Right atrium auricular region (tissue), 2 donors: ENCODE results near the gene TSGA10. TPM values are rescaled to one million over a fixed set of nuclear protein-coding genes. Genes with fewer than 3 reads are reported as not detected.
"Not testable (repeated sequence)": the region's sequence is repeated elsewhere in the genome, so short reads cannot be mapped to it uniquely, and the experiment has no call there.

Source experiments
- DNase-seq: peaks from one replicate; pipeline ENCODE4 v3.0.0-alpha.2; 2019; ENCODE audit warnings: low spot score
- H3K27ac ChIP-seq, 2 donors: fragments of 200-600 bp; sonication (generic); 1 replicate in 1 of 2; 2 replicates in 1 of 2; pipeline ENCODE4 v1.5.1; 2016 to 2019
- H3K27me3 ChIP-seq, 2 donors: fragments of 200-600 bp; sonication (generic); one replicate each; pipeline versions ENCODE4 v1.5.1 to v1.6.0; 2017 to 2019
- H3K36me3 ChIP-seq: fragments of 200-600 bp; sonication (generic); one replicate; pipeline ENCODE4 v1.5.1; 2016
- H3K4me1 ChIP-seq, 2 donors: fragments of 200-600 bp; sonication (generic); one replicate each; pipeline versions ENCODE4 v1.5.1 to v1.6.0; 2017 to 2019
- H3K4me3 ChIP-seq, 2 donors: fragments of 200-600 bp; sonication (generic); 1 replicate in 1 of 2; 2 replicates in 1 of 2; pipeline ENCODE4 v1.5.1; 2017 to 2019; ENCODE audit warnings: mild to moderate bottlenecking in 1 of 2, moderate library complexity in 1 of 2
- H3K9me3 ChIP-seq, 2 donors: fragments of 200-600 bp; sonication (generic); one replicate each; pipeline ENCODE4 v1.5.1; 2019
- total RNA-seq, 2 donors: library from RNA; depleted of rRNA; stranded (reverse); fragments of >200 nt; gene quantifications; one replicate each; pipeline ENCODE4 v1.1.0, GENCODE V29; 2016
- TF ChIP-seq, protein P1 (sequence below), 2 donors: fragments of 200-600 bp; sonication (generic); IDR thresholded peaks; one replicate each; pipeline ENCODE4 v1.5.1; 2019; ENCODE audit warnings: antibody characterized with exemption in 2 of 2

TSGA10 gene
- total RNA-seq, 2 donors from 2014 or later, result 1.5 to 7.0 TPM

DNA sequence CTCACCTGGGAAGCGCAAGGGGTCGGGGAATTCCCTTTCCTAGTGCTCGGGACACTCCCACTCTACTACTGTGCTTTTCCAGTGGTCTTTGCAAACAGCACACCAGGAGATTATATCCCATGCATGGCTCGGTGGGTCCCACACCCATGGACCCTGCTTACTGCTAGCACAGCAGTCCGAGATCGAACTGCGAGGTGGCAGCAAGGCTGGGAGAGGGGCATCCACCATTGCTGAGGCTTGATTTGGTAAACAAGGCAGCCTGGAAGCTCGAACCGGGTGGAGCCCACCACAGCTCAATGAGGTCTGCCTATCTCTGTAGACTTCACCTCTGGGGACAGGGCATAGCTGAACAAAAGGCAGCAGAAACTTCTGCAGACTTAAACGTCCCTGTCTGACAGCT, 154.0 kb downstream of the TSGA10 start:
- H3K9me3 ChIP-seq, result no peaks in the 10 kb centered on the region
- no peak overlapping the region for H3K27ac ChIP-seq
- H3K4me1 ChIP-seq, result no peaks in the 10 kb centered on the region
- TF ChIP-seq, protein P1, sequence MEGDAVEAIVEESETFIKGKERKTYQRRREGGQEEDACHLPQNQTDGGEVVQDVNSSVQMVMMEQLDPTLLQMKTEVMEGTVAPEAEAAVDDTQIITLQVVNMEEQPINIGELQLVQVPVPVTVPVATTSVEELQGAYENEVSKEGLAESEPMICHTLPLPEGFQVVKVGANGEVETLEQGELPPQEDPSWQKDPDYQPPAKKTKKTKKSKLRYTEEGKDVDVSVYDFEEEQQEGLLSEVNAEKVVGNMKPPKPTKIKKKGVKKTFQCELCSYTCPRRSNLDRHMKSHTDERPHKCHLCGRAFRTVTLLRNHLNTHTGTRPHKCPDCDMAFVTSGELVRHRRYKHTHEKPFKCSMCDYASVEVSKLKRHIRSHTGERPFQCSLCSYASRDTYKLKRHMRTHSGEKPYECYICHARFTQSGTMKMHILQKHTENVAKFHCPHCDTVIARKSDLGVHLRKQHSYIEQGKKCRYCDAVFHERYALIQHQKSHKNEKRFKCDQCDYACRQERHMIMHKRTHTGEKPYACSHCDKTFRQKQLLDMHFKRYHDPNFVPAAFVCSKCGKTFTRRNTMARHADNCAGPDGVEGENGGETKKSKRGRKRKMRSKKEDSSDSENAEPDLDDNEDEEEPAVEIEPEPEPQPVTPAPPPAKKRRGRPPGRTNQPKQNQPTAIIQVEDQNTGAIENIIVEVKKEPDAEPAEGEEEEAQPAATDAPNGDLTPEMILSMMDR (IDR thresholded peaks at IDR 0.05), result no peak
- H3K27me3 ChIP-seq, result no peaks in the 10 kb centered on the region
- no peak for DNase-seq
- no peaks in the 10 kb centered on the region for H3K36me3 ChIP-seq
- no peak overlapping the region for H3K4me3 ChIP-seq

GRCh38 chr2:98988695-98989094, 166.0 kb downstream of the TSGA10 start:
- H3K36me3 ChIP-seq, H3K4me1 ChIP-seq, H3K4me3 ChIP-seq, H3K27me3 ChIP-seq, DNase-seq, H3K27ac ChIP-seq, H3K9me3 ChIP-seq: not testable (repeated sequence)

GRCh38 chr2:98985905-98986666, 168.7 kb downstream of the TSGA10 start:
- Histone ChIP-seq H3K4me3 (no peak overlapping the region), H3K4me1 (no peaks in the 10 kb centered on the region), H3K9me3 (no peaks in the 10 kb centered on the region), H3K27ac (no peak overlapping the region), H3K27me3 (no peaks in the 10 kb centered on the region), H3K36me3 (no peaks in the 10 kb centered on the region)
- no peak for DNase-seq
- TF ChIP-seq, protein P1 (IDR thresholded peaks at IDR 0.05), result no peak

DNA sequence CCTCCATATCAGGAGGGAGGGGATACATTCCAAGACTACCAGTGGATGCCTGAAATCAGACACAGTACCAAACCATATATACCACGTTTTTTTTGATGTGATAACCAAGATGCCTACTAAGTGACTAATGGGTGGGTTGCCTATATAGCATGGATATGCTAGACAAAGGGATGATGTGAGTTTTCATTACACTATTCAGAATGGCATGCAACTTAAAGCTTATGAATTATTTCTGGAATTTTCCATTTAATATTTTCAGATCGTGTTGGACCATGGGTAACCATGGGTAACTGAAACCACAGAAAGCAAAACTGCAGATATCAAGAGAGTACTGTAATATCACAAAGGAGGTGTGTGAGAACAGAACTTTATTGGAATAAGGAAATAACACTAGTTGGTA, 179.1 kb downstream of the TSGA10 start:
- TF ChIP-seq, protein P1 (IDR thresholded peaks at IDR 0.05), result no peak
- Histone ChIP-seq H3K36me3 (no peaks in the 10 kb centered on the region), H3K27me3 (no peaks in the 10 kb centered on the region), H3K27ac (no peak overlapping the region), H3K4me3 (no peak overlapping the region), H3K9me3 (peaks cover 0 to 31% of the 10 kb centered on the region in 2 donors), H3K4me1 (no peaks in the 10 kb centered on the region)
- no peak for DNase-seq

DNA sequence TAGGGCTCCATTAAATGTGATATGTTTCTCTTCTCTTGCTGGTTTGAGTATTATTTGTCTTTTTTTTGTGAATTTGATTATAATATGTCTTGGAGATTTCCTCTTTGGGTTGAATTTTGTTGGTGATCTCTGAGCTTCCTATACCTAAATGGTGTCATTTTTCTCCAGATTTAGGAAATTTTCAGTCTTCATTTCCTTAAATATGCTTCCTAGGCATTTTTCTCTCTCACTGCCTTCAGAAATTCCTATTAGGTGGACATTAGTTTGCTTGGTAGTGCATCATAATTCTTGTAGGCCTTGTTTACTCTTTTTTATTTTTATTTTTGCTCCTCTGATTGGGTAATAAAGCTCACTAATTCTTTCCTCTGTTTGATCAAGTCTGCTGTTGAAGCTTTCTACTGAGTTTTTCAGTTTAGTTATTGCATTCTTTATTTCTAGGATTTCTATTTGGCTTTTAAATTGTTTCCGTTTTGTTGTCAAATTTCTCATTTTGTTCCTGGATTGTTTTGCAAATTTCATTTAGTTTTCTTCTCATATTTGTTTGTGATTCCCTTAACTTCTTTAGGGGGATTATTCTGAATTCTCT, 182.1 kb downstream of the TSGA10 start:
- H3K4me3 ChIP-seq, result no peak overlapping the region
- no peak for DNase-seq
- no peaks in the 10 kb centered on the region for H3K27me3 ChIP-seq
- H3K27ac ChIP-seq, result no peak overlapping the region
- H3K36me3 ChIP-seq, result no peaks in the 10 kb centered on the region
- TF ChIP-seq, protein P1 (IDR thresholded peaks at IDR 0.05), result no peak
- H3K4me1 ChIP-seq, result no peaks in the 10 kb centered on the region
- peaks cover 0 to 50% of the 10 kb centered on the region in 2 donors for H3K9me3 ChIP-seq

DNA sequence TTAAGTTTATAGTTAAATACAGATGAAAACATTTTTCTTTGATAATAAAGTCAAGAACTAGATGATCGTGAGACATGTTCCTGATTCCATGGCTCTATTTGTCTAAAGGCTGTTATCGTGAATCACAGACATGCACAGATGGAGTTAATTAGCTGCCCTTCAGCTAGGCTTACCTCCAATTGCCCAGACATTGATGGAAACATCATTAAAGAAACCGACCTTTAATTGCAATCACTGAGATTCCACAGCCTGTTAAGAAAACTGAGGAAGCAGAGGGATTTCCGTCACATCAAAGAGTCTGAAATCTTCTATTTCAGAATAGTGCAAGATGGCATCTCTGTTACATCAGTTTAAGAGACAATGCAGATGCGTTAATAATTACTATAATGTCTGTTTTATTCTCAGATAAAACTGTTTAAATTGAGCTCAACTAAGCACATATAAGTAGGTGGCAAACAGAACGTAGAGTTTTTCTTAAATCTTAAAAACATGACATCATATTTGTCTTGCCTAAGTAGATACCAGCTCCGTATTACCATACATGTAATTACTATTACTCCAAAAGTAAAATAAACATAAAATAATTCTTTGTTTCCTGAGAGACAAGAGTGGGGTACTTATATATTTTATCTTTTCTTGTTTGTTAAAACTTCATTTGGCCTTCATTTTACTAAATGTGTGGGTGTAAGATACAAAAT, 194.8 kb downstream of the TSGA10 start:
- Histone ChIP-seq H3K9me3 (peaks cover 0 to 5% of the 10 kb centered on the region in 2 donors), H3K4me1 (no peaks in the 10 kb centered on the region), H3K4me3 (no peak overlapping the region), H3K27me3 (no peaks in the 10 kb centered on the region), H3K36me3 (no peaks in the 10 kb centered on the region), H3K27ac (no peak overlapping the region)
- no peak for DNase-seq
- TF ChIP-seq, protein P1 (IDR thresholded peaks at IDR 0.05), result no peak
